Spleen (tissue), 7 donors: Measurements from ENCODE around the gene ZNF500.

Experiments
- CTCF ChIP-seq, 11 experiments: fragments of 200-600 bp in 7 of 11; fragments of 450-650 bp in 4 of 11; sonication (generic) in 4 of 11; IDR thresholded peaks in 8 of 11; conservative IDR thresholded peaks in 3 of 11; 1 replicate in 7 of 11; 2 replicates in 4 of 11; pipeline versions ENCODE4 v1.4.0 to v1.8.0; 2016 to 2021; ENCODE audit warnings: antibody characterized with exemption in 11 of 11, inconsistent platforms in 4 of 11, mild to moderate bottlenecking in 1 of 11
- POLR2A ChIP-seq, 3 donors: fragments of 450-650 bp; IDR thresholded peaks; one replicate each; pipeline ENCODE4 v1.5.1; 2017; ENCODE audit warnings: antibody characterized with exemption in 3 of 3, mild to moderate bottlenecking in 1 of 3
- POLR2AphosphoS5 ChIP-seq, 3 donors: sonication (generic); formaldehyde crosslinking; IDR thresholded peaks; one replicate each; pipeline ENCODE4 v1.5.1; 2017; ENCODE audit warnings: antibody characterized with exemption in 3 of 3
- donor health status: DM: no; HTN: no; CAD: no; lungs with moderate emphysema.
- donor health status: DM: no; HTN: no; CAD: no.
- donor health status: DM: no; HTN: no; CAD: no.

DNA sequence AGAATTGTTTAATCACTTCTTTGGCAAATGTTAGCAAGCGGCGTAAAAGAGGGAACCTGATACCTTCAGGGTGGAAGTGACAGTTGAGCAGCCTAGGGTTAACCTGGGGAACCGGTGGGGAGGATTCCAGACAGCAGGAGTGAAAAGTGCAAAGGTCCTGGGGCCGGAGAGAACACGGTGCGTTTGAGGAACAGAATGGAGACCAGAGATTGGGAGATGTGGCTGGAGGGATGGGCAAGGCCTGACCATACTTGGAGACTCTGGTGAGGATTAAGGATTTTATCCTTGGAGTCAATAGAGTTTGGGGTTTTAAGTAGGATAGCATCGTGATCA, 2.3 kb upstream of the ZNF500 start:
- TF ChIP-seq CTCF (IDR thresholded peaks at IDR 0.05 in 8 of 11, conservative IDR thresholded peaks at IDR 0.05 in 3 of 11) (no peak), POLR2AphosphoS5 (IDR thresholded peaks at IDR 0.05) (no peak), POLR2A (IDR thresholded peaks at IDR 0.05) (no peak)
